ENCODE data around the gene FUT1.

DNA sequence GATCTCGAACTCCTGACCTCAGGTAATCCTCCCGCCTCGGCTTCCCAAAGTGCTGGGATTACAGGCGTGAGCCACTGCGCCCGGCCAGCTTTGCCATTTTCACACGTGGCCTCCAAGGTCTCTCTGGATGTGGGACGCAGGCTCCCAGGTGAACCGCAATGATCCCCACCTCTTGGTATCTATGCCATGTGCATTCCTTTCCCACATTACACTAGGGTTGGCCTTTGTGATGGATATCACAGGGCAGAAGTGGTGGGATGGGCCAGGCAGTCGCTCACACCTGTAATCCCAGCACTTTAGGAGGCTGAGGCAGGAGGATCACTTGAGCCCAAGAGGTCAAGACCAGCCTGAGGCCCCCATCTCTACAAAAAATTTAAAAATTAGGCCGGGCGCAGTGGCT lies 25.3 kb upstream of the FUT1 start:
- TF ChIP-seq, protein P1, sequence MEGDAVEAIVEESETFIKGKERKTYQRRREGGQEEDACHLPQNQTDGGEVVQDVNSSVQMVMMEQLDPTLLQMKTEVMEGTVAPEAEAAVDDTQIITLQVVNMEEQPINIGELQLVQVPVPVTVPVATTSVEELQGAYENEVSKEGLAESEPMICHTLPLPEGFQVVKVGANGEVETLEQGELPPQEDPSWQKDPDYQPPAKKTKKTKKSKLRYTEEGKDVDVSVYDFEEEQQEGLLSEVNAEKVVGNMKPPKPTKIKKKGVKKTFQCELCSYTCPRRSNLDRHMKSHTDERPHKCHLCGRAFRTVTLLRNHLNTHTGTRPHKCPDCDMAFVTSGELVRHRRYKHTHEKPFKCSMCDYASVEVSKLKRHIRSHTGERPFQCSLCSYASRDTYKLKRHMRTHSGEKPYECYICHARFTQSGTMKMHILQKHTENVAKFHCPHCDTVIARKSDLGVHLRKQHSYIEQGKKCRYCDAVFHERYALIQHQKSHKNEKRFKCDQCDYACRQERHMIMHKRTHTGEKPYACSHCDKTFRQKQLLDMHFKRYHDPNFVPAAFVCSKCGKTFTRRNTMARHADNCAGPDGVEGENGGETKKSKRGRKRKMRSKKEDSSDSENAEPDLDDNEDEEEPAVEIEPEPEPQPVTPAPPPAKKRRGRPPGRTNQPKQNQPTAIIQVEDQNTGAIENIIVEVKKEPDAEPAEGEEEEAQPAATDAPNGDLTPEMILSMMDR (IDR thresholded peaks at IDR 0.05): no peak
- TF ChIP-seq POLR2A (IDR thresholded peaks at IDR 0.05; ENCODE audit: low read depth): no peak
- no peak for TF ChIP-seq EP300 (IDR thresholded peaks at IDR 0.05)
